22Rv1 (cell line): Measurements from ENCODE around the gene CYP19A1.
A peak's percentile ranks its signal among the peaks of the same experiment; 100 is the strongest.

ENCODE experiments used
- H3K27ac ChIP-seq: fragments of 450-650 bp; 2 replicates; pipeline ENCODE4 v1.5.1; 2017
- CTCF ChIP-seq: fragments of 450-650 bp; IDR thresholded peaks from 2 replicates; pipeline ENCODE4 v1.5.1; 2017; ENCODE audit warnings: mild to moderate bottlenecking
- ZFX ChIP-seq: fragments of 450-650 bp; IDR thresholded peaks from 2 replicates; pipeline ENCODE4 v1.6.1; 2017; ENCODE audit warnings: antibody characterized with exemption, borderline replicate concordance

The CYP19A1 gene

GRCh38 chr15:51163843-51164242, 174.6 kb downstream of the CYP19A1 start:
- TF ChIP-seq ZFX (no peak), CTCF (no peak)
- H3K27ac ChIP-seq: no peak overlapping the region

GRCh38 chr15:51162865-51163762, 175.3 kb downstream of the CYP19A1 start:
- H3K27ac ChIP-seq: no peak overlapping the region
- TF ChIP-seq CTCF (peak; percentile 99), ZFX (no peak)

- TF ChIP-seq ZFX (no peak), CTCF (no peak)
- H3K27ac ChIP-seq: no peak overlapping the region
Measured at GRCh38 chr15:51161491-51162220, 176.7 kb downstream of the CYP19A1 start.

GRCh38 chr15:51160484-51160883, 177.9 kb downstream of the CYP19A1 start:
- no peak for TF ChIP-seq ZFX
- no peak overlapping the region for H3K27ac ChIP-seq
